Measurements from ENCODE around the gene FAM124B.

FAM124B gene

DNA sequence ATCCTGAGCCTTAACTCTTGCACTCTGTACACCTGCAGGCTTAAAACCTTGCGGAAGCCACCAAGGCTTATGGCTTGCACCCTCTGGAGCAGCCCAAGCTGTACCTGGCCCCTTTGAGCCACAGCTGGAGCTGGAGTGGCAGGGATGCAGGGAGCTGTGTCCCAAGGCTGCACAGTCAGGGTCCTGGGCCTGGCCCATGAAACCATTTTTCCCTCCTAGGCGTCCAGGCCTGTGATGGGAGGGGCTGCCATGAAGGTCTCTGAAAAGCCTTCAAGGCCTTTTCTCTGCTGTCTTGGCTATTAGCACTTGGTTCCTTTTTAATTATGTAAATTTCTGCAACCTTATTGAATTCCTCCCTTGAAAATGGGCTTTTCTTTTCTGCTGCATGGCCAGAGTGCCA lies 56.4 kb downstream of the FAM124B start:
- Histone ChIP-seq H3K27me3 (no peaks in the 10 kb centered on the region), H3K4me3 (no peak overlapping the region), H4K20me1 (no peaks in the 10 kb centered on the region), H3K4me1 (peaks cover 0 to 5% (median 0%) of the 10 kb centered on the region in 10 experiments; a peak in 1 of 20 replicates), H3K9ac (no peak overlapping the region), H3K27ac (no peak overlapping the region), H3K4me2 (no peak overlapping the region), H3K36me3 (no peaks in the 10 kb centered on the region), H3K9me3 (replicated peaks in 1 of 11) (peaks cover 5 to 12% (median 9%) of the 10 kb centered on the region in 11 experiments; a peak in 17 of 22 replicates)
- TF ChIP-seq Cebpa-rat (IDR thresholded peaks at IDR 0.05) = no peak

DNA sequence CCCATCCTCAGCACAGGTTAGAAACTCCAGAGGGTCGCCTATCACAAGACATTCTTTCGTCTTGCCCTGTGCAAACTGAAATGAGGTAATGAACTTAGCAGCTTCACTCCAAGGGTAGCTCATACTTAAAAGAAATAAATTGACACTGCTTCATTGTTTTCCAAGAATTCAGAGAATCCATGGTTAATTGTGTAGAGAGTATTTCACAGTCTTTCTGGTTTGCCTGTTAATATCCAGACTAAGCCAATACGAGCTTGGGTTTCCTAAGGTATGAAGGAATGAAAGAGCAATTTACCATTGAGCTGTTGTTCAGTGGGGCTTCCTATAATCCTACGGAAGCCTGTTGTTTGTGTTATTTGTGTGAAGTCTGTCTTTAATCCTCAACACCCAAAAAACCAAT lies 58.7 kb downstream of the FAM124B start:
- Histone ChIP-seq H3K4me2 (no peak overlapping the region), H3K27ac (no peak overlapping the region), H3K9me3 (replicated peaks in 1 of 11) (peaks cover 5 to 12% (median 9%) of the 10 kb centered on the region in 11 experiments; a peak in 17 of 22 replicates), H3K36me3 (no peaks in the 10 kb centered on the region), H3K9ac (no peak overlapping the region), H4K20me1 (no peaks in the 10 kb centered on the region), H3K4me3 (no peak overlapping the region), H3K4me1 (peaks cover 0 to 5% (median 0%) of the 10 kb centered on the region in 10 experiments; a peak in 1 of 20 replicates), H3K27me3 (no peaks in the 10 kb centered on the region)
- TF ChIP-seq Cebpa-rat (IDR thresholded peaks at IDR 0.05) = no peak

DNA sequence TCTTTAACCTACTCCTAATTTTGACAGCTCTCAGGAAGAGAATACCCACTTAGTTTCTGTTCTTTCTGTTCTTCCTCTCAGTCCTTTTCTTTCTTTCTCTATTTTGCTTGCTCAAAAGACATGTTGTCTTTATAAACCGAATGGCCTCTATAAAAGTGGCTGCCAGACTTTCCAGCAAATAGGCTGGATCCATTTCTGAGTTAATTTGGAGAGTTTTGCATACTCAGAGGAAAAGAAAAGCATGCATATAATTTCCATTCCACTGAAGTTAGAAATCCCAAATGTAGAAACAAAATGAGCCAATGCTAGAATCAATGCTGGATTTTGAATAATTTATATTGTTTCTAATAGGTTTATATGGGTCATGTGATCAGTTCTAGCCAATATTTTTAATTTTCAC lies 65.9 kb downstream of the FAM124B start:
- Histone ChIP-seq H4K20me1 (no peaks in the 10 kb centered on the region), H3K27ac (no peak overlapping the region), H3K4me3 (no peak overlapping the region), H3K36me3 (no peaks in the 10 kb centered on the region), H3K4me1 (no peaks in the 10 kb centered on the region), H3K9me3 (replicated peaks in 1 of 11) (no peaks in the 10 kb centered on the region), H3K4me2 (no peak overlapping the region), H3K27me3 (no peaks in the 10 kb centered on the region), H3K9ac (no peak overlapping the region)
- no peak for TF ChIP-seq Cebpa-rat (IDR thresholded peaks at IDR 0.05)

DNA sequence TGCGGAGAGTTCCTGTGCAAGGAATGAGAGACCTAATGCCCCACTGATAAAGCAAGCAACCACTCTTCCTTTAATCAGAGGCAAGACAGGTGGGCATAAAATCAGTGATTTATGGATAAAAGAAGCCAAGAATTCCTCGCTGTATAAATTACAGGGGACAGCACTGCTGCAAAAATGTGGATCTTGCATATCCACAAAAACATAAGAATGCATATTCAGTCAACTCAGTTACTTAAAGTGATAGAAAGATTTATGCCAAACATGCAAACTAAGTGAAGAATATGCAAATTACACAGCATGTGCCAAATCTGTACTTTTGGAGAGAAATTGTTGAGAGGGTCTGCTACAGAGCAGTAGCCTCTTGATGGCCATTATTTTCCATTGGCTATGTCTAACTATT lies 67.2 kb downstream of the FAM124B start:
- no peak for TF ChIP-seq Cebpa-rat (IDR thresholded peaks at IDR 0.05)
- H3K36me3 ChIP-seq = no peaks in the 10 kb centered on the region
- no peak overlapping the region for H3K9ac ChIP-seq
- no peaks in the 10 kb centered on the region for H3K4me1 ChIP-seq
- no peak overlapping the region for H3K4me3 ChIP-seq
- no peaks in the 10 kb centered on the region for H3K27me3 ChIP-seq
- H4K20me1 ChIP-seq = no peaks in the 10 kb centered on the region
- H3K4me2 ChIP-seq = no peak overlapping the region
- H3K9me3 ChIP-seq (replicated peaks in 1 of 11) = no peaks in the 10 kb centered on the region
- H3K27ac ChIP-seq = no peak overlapping the region

DNA sequence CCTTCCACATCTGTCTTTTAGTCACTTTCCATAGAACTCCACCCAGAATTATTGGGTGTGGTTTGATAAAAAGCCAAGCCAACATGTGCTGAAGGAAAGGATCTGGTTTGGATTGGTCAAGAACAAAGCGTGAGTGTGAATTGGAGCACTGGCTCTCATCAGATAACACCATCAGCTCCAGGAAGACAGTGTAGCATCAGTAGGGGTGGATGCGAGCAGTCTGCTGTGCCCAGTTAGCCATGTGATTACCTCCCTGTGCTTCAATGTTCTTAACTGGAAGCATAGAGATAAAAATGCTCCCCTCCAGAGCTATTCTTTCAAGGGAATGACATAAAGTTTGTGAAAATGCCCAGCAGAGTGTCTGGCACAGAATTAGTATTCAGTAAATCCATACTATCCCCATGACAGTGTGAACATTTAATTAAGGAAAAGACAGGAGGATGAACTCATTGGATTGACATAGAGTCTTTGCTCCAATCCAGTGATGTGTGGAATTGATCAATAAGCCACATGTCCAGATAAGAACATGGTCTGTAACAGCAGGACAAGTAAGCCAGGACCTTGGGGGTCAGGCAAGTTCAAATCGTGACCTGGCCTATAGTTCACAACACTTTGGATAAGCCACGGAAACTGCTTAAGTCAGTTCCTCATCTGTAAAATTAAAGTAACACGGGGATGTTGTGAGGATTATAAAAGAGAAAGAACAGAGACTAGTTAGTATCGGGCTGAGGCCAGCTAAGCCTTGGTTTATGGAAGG lies 68.0 kb downstream of the FAM124B start:
- no peak overlapping the region for H3K4me2 ChIP-seq
- no peak overlapping the region for H3K27ac ChIP-seq
- no peak overlapping the region for H3K4me3 ChIP-seq
- no peak for TF ChIP-seq Cebpa-rat (IDR thresholded peaks at IDR 0.05)
- no peaks in the 10 kb centered on the region for H3K27me3 ChIP-seq
- H4K20me1 ChIP-seq = no peaks in the 10 kb centered on the region
- no peaks in the 10 kb centered on the region for H3K36me3 ChIP-seq
- H3K4me1 ChIP-seq = no peaks in the 10 kb centered on the region
- no peaks in the 10 kb centered on the region for H3K9me3 ChIP-seq (replicated peaks in 1 of 11)
- no peak overlapping the region for H3K9ac ChIP-seq

DNA sequence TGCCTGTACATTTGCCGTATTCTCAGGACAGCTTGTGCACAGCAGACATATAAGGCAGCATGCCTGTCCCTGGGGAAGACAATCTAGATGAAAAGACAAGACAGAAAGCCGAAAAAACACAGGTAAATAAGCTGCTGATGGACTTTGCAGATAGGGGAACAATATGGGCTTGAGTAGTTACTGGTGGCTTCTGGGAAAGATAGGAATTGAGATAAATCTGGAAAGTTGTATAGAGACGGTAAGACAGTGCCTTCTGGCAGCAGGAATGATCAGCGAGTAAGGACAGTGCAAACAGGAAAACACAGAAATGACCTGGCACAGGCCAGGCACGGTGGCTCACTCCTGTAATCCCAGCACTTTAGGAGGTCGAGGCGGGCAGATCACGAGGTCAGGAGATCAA lies 70.2 kb downstream of the FAM124B start:
- no peak overlapping the region for H3K27ac ChIP-seq
- H3K4me2 ChIP-seq = no peak overlapping the region
- H3K9ac ChIP-seq = no peak overlapping the region

DNA sequence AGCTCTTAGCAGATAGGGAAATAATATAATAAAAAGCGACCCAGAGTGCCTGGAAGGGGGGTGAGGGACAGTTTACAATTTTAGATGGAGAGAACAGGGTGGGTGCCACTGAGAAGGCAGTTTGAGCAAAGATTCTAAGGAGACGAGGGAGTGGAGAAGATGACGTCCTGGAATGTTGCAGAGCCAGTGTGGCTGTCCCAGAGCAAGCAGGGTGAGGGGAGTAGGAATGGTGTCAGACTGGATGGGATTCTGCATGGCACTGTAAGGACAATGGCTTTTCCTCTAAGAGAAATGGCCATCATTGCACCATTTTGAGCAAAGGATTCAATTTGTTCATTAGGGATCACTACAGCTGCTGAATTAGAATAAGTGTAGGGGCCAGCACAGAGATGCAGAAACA lies 73.1 kb downstream of the FAM124B start:
- Histone ChIP-seq H3K9ac (no peak overlapping the region), H3K27me3 (no peaks in the 10 kb centered on the region), H3K4me1 (no peaks in the 10 kb centered on the region), H3K9me3 (replicated peaks in 1 of 11) (no peaks in the 10 kb centered on the region), H3K4me3 (no peak overlapping the region), H3K36me3 (no peaks in the 10 kb centered on the region), H3K4me2 (no peak overlapping the region), H4K20me1 (no peaks in the 10 kb centered on the region), H3K27ac (no peak overlapping the region)
- TF ChIP-seq Cebpa-rat (IDR thresholded peaks at IDR 0.05) = no peak

More for the DNA sequence above, 70.2 kb downstream of the FAM124B start:
- H3K27me3 ChIP-seq = no peaks in the 10 kb centered on the region
- no peaks in the 10 kb centered on the region for H3K36me3 ChIP-seq
- H3K4me1 ChIP-seq = no peaks in the 10 kb centered on the region
- no peak for TF ChIP-seq Cebpa-rat (IDR thresholded peaks at IDR 0.05)
- H4K20me1 ChIP-seq = no peaks in the 10 kb centered on the region
- no peaks in the 10 kb centered on the region for H3K9me3 ChIP-seq (replicated peaks in 1 of 11)
- H3K4me3 ChIP-seq = no peak overlapping the region
